Cardiac fibroblast (primary cell): ENCODE measurements around the gene FNIP1.

ENCODE experiments used
- DNase-seq, 2 donors: peaks; one replicate each; pipeline versions ENCODE4 v3.0.0 to v3.0.0-alpha.2; 2010; ENCODE audit warnings: low read depth in 2 of 2
- H3K4me3 ChIP-seq, 2 donors: replicated peaks in 1 of 2; 1 replicate in 1 of 2; 2 replicates in 1 of 2; pipeline ENCODE4 v1.5.1; 2011; ENCODE audit warnings: low read depth in 2 of 2, low read length in 2 of 2, mild to moderate bottlenecking in 2 of 2, moderate library complexity in 1 of 2
- CTCF ChIP-seq: IDR thresholded peaks from one replicate; pipeline ENCODE4 v1.5.1; 2011; ENCODE audit warnings: low read depth, mild to moderate bottlenecking, low read length, inconsistent platforms

Gene FNIP1

GRCh38 chr5:131754363-131754762 is 42.5 kb downstream of the FNIP1 start:
- no peak for TF ChIP-seq CTCF
- H3K4me3 ChIP-seq: no peak overlapping the region
- no peak for DNase-seq

GRCh38 chr5:131751506-131751905 is 45.3 kb downstream of the FNIP1 start:
- no peak for TF ChIP-seq CTCF
- no peak overlapping the region for H3K4me3 ChIP-seq
- DNase-seq: peak in 1 of 2 donors; percentile 25

- peak in 1 of 2 donors; percentile 34 for DNase-seq
- TF ChIP-seq CTCF: no peak
- H3K4me3 ChIP-seq: no peak overlapping the region
Observed at GRCh38 chr5:131749723-131750470, 46.9 kb downstream of the FNIP1 start.

- no peak overlapping the region for H3K4me3 ChIP-seq
- no peak for TF ChIP-seq CTCF
- peak in 1 of 2 donors; percentile 80 for DNase-seq
Observed at GRCh38 chr5:131749138-131749537, 47.7 kb downstream of the FNIP1 start.

GRCh38 chr5:131747180-131748105 is 49.4 kb downstream of the FNIP1 start:
- H3K4me3 ChIP-seq: no peak overlapping the region
- no peak for TF ChIP-seq CTCF
- peak in 1 of 2 donors; percentile 39 for DNase-seq

- H3K4me3 ChIP-seq: no peak overlapping the region
- TF ChIP-seq CTCF: no peak
- DNase-seq: no peak
Observed at GRCh38 chr5:131746423-131746822, 50.4 kb downstream of the FNIP1 start.
